Panc1 (cell line): ENCODE measurements around the gene BACH2. TPM values are rescaled to one million over a fixed set of nuclear protein-coding genes. Genes with fewer than 3 reads are reported as not detected.

Source experiments
- ATAC-seq: fragments of 200-7000 bp; cut with Tn5 transposase; 2 replicates; pipeline ENCODE4 v1.9.1; 2020; ENCODE audit warnings: mild to moderate bottlenecking, moderate library complexity
- BruUV-seq: library from RNA; stranded (reverse); fragments of 400-500 nt; replicated peaks from 2 replicates; lab custom pipeline; 2021; lab: Mats Ljungman, UMichigan
- CTCF ChIA-PET: fragments of 300-600 bp; sonication (Branson Sonifier 250); formaldehyde crosslinking; loops from one replicate; lab custom pipeline; 2022; ENCODE audit warnings: antibody characterized with exemption; lab: Charles Lee
- POLR2A ChIA-PET: fragments of 300-600 bp; sonication (Branson Sonifier 250); formaldehyde crosslinking; loops from one replicate; lab custom pipeline; 2022; ENCODE audit warnings: antibody characterized with exemption; lab: Charles Lee
- DNase-seq: peaks from one replicate; pipeline ENCODE4 v3.0.0-alpha.2; 2010; ENCODE audit warnings: low read depth, low spot score
- H3K27ac ChIP-seq: 2 replicates; pipeline ENCODE4 v1.5.1; 2011; ENCODE audit warnings: mild to moderate bottlenecking, low read length, inconsistent platforms
- H3K27me3 ChIP-seq: fragments of 200-500 bp; sonication (Bioruptor generic); 2 replicates; pipeline ENCODE4 v1.6.0; 2014; ENCODE audit warnings: low read length, inconsistent platforms; ENCODE audit not compliant: control insufficient read depth, insufficient read depth
- H3K36me3 ChIP-seq: fragments of 200-500 bp; sonication (Bioruptor generic); 2 replicates; pipeline ENCODE4 v1.5.1; 2014; ENCODE audit warnings: inconsistent platforms, mild to moderate bottlenecking, low read length, moderate library complexity; ENCODE audit not compliant: control insufficient read depth, insufficient read depth
- H3K4me1 ChIP-seq: 2 replicates; pipeline ENCODE4 v1.5.1; 2011; ENCODE audit warnings: inconsistent platforms, mild to moderate bottlenecking, low read length, moderate library complexity; ENCODE audit not compliant: control insufficient read depth, insufficient read depth
- H3K4me3 ChIP-seq, 2 experiments: 2 replicates each; pipeline ENCODE4 v1.5.1; 2011 to 2012; ENCODE audit warnings: low read depth in 2 of 2, low read length in 2 of 2, mild to moderate bottlenecking in 2 of 2, inconsistent platforms in 1 of 2, moderate library complexity in 1 of 2
- H3K9me3 ChIP-seq: fragments of 200-500 bp; sonication (Bioruptor generic); 2 replicates; pipeline ENCODE4 v1.5.1; 2014; ENCODE audit warnings: low read depth, mild to moderate bottlenecking, inconsistent platforms, low read length, moderate library complexity; ENCODE audit not compliant: control insufficient read depth, insufficient read depth
- CTCF ChIP-seq: fragments of 450-650 bp; IDR thresholded peaks from 2 replicates; pipeline ENCODE4 v1.5.1; 2017; ENCODE audit warnings: mild to moderate bottlenecking
- POLR2AphosphoS5 ChIP-seq: IDR thresholded peaks from 2 replicates; pipeline ENCODE4 v1.6.1; 2012; ENCODE audit warnings: mild to moderate bottlenecking, low read depth, low read length, moderate library complexity
- REST ChIP-seq, 2 experiments: IDR thresholded peaks; 2 replicates each; pipeline ENCODE4 v1.6.1; 2011 to 2012; ENCODE audit warnings: low read depth in 2 of 2, control low read depth in 1 of 2, low read length in 1 of 2, mild to moderate bottlenecking in 1 of 2, moderate library complexity in 1 of 2; ENCODE audit not compliant: insufficient read depth in 1 of 2
- SIN3A ChIP-seq: IDR thresholded peaks from 2 replicates; pipeline ENCODE4 v1.6.1; 2012; ENCODE audit warnings: low read depth, mild to moderate bottlenecking, low read length, moderate library complexity, borderline replicate concordance; ENCODE audit not compliant: insufficient read depth
- TCF7L2 ChIP-seq: IDR thresholded peaks from 2 replicates; pipeline ENCODE4 v1.6.1; 2011; ENCODE audit warnings: mild to moderate bottlenecking, low read depth, low read length, inconsistent platforms
- in situ Hi-C: cut with HindIII; loops from 2 replicates; pipeline ENCODE4 v1.10.0; 2016; ENCODE audit warnings: low sequenced_read_pairs, low pct_unique_long_range_greater_than_20kb
- intact Hi-C: fragments of 100-400 bp; cut with micrococcal nuclease; formaldehyde crosslinking; loops from one replicate; pipeline ENCODE4 v1.10.0; 2022; ENCODE audit not compliant: unreplicated experiment
- total RNA-seq: library from RNA; stranded (reverse); gene quantifications from one replicate; pipeline ENCODE4 v1.2.1, GENCODE V29; 2021; ENCODE audit not compliant: unreplicated experiment

The BACH2 gene
- total RNA-seq, 1 experiment from 2014 or later = 1.6 TPM

- no peaks in the 10 kb centered on the region for H3K27me3 ChIP-seq
- TF ChIP-seq TCF7L2 = no peak
- POLR2A ChIA-PET = no interaction called here
- H3K36me3 ChIP-seq = no peaks in the 10 kb centered on the region
- no TSS peak for BruUV-seq
- H3K4me1 ChIP-seq = no peaks in the 10 kb centered on the region
- H3K27ac ChIP-seq = no peak overlapping the region
- peaks cover 3% of the 10 kb centered on the region; the same call in 1 of the 2 replicates for H3K9me3 ChIP-seq
- H3K4me3 ChIP-seq = no peak overlapping the region
- no peak for DNase-seq
- intact Hi-C loops (no loop called here), in situ Hi-C loops (no loop called here)
- CTCF ChIA-PET = no interaction called here
- no peak for ATAC-seq
These were observed 45.2 kb downstream of the BACH2 start for GRCh38 chr6:90251295-90251992.

- CTCF ChIA-PET = interaction anchor here (0.7 kb wide), 1 partner anchor 9 kb away, joined by 3 read pairs; no protein-coding TSS in a partner anchor
- intact Hi-C loops (no loop called here), in situ Hi-C loops (no loop called here)
- H3K9me3 ChIP-seq = no peaks in the 10 kb centered on the region
- H3K4me1 ChIP-seq = no peaks in the 10 kb centered on the region
- no peak overlapping the region for H3K4me3 ChIP-seq
- ATAC-seq (no peak), DNase-seq (no peak)
- no peaks in the 10 kb centered on the region for H3K36me3 ChIP-seq
- no peak overlapping the region for H3K27ac ChIP-seq
- BruUV-seq = no TSS peak
- H3K27me3 ChIP-seq = no peaks in the 10 kb centered on the region
- POLR2A ChIA-PET = no interaction called here
- TF ChIP-seq POLR2AphosphoS5 (no peak), REST (IDR thresholded peaks at IDR 0.05; ENCODE audit: insufficient read depth in 1 of 2, low read depth in 2 of 2, low read length in 1 of 2) (no peak)
These were observed 46.2 kb downstream of the BACH2 start for GRCh38 chr6:90250405-90250804.

GRCh38 chr6:90249458-90249857 is 47.2 kb downstream of the BACH2 start:
- ChIA-PET CTCF (no interaction called here), POLR2A (no interaction called here)
- no peak for TF ChIP-seq POLR2AphosphoS5
- no peak for TF ChIP-seq REST (IDR thresholded peaks at IDR 0.05; ENCODE audit: insufficient read depth in 1 of 2, low read depth in 2 of 2, low read length in 1 of 2)
- TF ChIP-seq SIN3A = no peak
- no peak for TF ChIP-seq TCF7L2
- TF ChIP-seq CTCF = no peak
- Histone ChIP-seq H3K27ac (no peak overlapping the region), H3K4me3 (no peak overlapping the region), H3K4me1 (no peaks in the 10 kb centered on the region), H3K27me3 (no peaks in the 10 kb centered on the region), H3K9me3 (no peaks in the 10 kb centered on the region), H3K36me3 (no peaks in the 10 kb centered on the region)
- no TSS peak for BruUV-seq
- intact Hi-C loops (no loop called here), in situ Hi-C loops (no loop called here)
- DNase-seq = no peak
- ATAC-seq = no peak
